Suprapubic skin (tissue), 4 donors: ENCODE results near the gene CADM1. TPM values are rescaled to one million over a fixed set of nuclear protein-coding genes. Genes with fewer than 3 reads are reported as not detected.

Experiments used
- DNase-seq, 2 donors: peaks; one replicate each; pipeline ENCODE4 v3.0.0-alpha.2; 2019; ENCODE audit warnings: low spot score in 2 of 2
- H3K27ac ChIP-seq: fragments of 200-600 bp; sonication (generic); one replicate; pipeline ENCODE4 v1.5.1; 2019
- H3K27me3 ChIP-seq: fragments of 200-600 bp; sonication (generic); one replicate; pipeline ENCODE4 v1.5.1; 2019
- H3K36me3 ChIP-seq: fragments of 200-600 bp; sonication (generic); one replicate; pipeline ENCODE4 v1.5.1; 2019
- H3K4me1 ChIP-seq: fragments of 200-600 bp; sonication (generic); one replicate; pipeline ENCODE4 v1.5.1; 2019
- H3K4me3 ChIP-seq: fragments of 200-600 bp; sonication (generic); one replicate; pipeline ENCODE4 v1.5.1; 2019; ENCODE audit warnings: mild to moderate bottlenecking
- H3K9me3 ChIP-seq: fragments of 200-600 bp; sonication (generic); one replicate; pipeline ENCODE4 v1.5.1; 2019
- EP300 ChIP-seq: sonication (generic); formaldehyde crosslinking; IDR thresholded peaks from one replicate; pipeline ENCODE4 v1.6.1; 2017; ENCODE audit warnings: antibody characterized with exemption
- POLR2A ChIP-seq, 2 donors: fragments of 450-650 bp; IDR thresholded peaks; one replicate each; pipeline ENCODE4 v1.6.1; 2017; ENCODE audit warnings: antibody characterized with exemption in 2 of 2, mild to moderate bottlenecking in 2 of 2, moderate library complexity in 2 of 2
- POLR2AphosphoS5 ChIP-seq, 3 donors: sonication (generic); formaldehyde crosslinking; IDR thresholded peaks; one replicate each; pipeline ENCODE4 v1.6.1; 2017; ENCODE audit warnings: antibody characterized with exemption in 3 of 3
- WGBS: methylation state at CpG from one replicate; pipeline ENCODE4 v1.1.5; 2018; 5-methylcytosine and 5-hydroxymethylcytosine counted together
- total RNA-seq, 4 donors: library from RNA; depleted of rRNA; stranded (reverse); fragments of >200 nt; gene quantifications; one replicate each; pipeline ENCODE4 v1.1.0, GENCODE V29; 2016
- TF ChIP-seq, protein P1 (sequence below), 2 donors: fragments of 200-600 bp in 1 of 2; fragments of 450-650 bp in 1 of 2; sonication (generic) in 1 of 2; IDR thresholded peaks; one replicate each; pipeline ENCODE4 v1.5.1; 2016 to 2019; ENCODE audit warnings: antibody characterized with exemption in 2 of 2, mild to moderate bottlenecking in 1 of 2, moderate library complexity in 1 of 2

The CADM1 gene
- total RNA-seq, 4 donors from 2014 or later, result 13.3 to 26.2 (median 15.3) TPM

DNA sequence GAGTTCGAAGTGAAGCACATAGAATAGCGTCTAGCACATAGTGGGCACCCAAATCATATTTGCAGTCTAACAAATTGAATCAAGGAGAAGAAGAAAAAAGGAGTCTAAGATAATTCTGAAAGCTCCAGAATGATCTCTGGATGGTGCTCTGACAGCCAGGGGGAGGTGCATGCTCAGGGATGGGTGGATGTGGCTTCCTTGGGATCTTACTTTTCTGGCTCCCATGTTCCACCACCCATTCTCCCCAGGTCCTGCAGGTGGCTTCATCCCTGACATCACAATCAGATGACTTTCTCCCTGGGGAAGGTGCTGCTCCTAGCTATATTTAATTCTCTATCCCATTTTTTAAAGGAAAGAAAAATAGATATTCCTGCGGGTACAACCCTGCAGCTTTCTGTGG, 381.9 kb downstream of the CADM1 start:
- no peaks in the 10 kb centered on the region for H3K36me3 ChIP-seq
- no peak for DNase-seq
- no peaks in the 10 kb centered on the region for H3K27me3 ChIP-seq
- H3K4me1 ChIP-seq, result no peaks in the 10 kb centered on the region
- H3K9me3 ChIP-seq, result no peaks in the 10 kb centered on the region
- H3K4me3 ChIP-seq, result no peak overlapping the region
- WGBS, result 93% methylated on average over 3 of the region's 3 CpGs
- no peak overlapping the region for H3K27ac ChIP-seq
- TF ChIP-seq POLR2AphosphoS5 (IDR thresholded peaks at IDR 0.05) (no peak), EP300 (no peak), POLR2A (IDR thresholded peaks at IDR 0.05) (no peak)
- TF ChIP-seq, protein P1, sequence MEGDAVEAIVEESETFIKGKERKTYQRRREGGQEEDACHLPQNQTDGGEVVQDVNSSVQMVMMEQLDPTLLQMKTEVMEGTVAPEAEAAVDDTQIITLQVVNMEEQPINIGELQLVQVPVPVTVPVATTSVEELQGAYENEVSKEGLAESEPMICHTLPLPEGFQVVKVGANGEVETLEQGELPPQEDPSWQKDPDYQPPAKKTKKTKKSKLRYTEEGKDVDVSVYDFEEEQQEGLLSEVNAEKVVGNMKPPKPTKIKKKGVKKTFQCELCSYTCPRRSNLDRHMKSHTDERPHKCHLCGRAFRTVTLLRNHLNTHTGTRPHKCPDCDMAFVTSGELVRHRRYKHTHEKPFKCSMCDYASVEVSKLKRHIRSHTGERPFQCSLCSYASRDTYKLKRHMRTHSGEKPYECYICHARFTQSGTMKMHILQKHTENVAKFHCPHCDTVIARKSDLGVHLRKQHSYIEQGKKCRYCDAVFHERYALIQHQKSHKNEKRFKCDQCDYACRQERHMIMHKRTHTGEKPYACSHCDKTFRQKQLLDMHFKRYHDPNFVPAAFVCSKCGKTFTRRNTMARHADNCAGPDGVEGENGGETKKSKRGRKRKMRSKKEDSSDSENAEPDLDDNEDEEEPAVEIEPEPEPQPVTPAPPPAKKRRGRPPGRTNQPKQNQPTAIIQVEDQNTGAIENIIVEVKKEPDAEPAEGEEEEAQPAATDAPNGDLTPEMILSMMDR (IDR thresholded peaks at IDR 0.05), result no peak
